ENCODE measurements around the gene ITPR1.

The ITPR1 gene

GRCh38 chr3:4525560-4526223, 32.5 kb downstream of the ITPR1 start:
- no peak for DNase-seq (ENCODE audit: low read depth)
- H3K4me3 ChIP-seq (ENCODE audit: low read depth, low read length), result no peak overlapping the region

DNA sequence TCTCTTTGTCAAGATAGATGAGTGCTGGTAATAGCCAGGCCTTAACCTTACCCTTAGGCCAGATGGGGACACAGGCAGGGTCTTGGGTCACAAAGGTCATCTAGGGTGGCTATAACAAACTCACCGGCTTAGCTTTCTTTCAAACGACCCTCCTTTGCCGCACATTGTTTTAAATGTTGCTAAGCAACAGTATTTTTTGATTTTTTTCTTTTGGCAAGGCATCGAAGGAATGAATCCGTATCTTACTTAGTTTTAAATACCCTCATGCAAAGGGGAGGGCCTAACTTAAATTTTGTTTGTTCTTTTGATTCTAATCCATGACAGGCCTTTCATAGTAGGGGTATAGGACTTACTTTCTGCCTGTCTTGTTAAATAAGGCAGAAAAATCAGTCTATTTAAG, 35.2 kb downstream of the ITPR1 start:
- no peak for DNase-seq (ENCODE audit: low read depth)
- no peak overlapping the region for H3K4me3 ChIP-seq (ENCODE audit: low read depth, low read length)

DNA sequence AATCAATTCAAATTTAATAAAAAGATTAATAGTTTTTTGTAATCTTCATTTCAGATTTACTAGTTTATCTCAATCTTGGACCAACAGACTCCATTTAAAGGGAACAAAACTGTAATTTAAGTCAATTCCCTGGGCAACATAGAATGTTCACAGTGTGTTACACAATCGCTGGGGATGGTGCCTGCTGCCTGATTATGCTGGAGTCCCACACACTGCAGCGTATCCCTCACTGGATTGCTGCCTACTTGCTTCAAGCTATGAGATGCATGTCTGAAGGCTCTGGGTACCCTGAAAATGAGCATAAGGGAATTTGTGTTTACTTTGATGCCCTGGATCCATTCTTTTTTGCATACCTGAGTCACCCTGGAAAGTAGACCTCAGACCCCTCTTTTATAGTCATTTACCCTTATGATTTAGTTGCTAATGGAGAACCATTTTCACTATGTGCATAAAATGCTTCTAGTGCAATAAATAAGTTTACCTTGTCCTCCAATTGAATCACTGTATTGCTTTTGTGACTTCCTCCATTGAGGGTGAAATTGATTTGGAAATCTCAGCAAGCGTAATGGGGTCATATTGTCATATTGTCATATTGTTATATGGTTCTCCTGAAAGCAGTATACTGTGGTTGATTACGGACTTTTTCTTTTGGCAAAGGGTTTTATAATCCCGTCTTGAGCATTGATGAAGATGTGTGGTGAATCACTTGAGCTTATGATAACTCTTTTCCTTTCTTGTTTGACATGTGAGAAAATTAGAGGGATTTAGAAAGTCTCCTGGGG, 35.9 kb downstream of the ITPR1 start:
- H3K4me3 ChIP-seq (ENCODE audit: low read depth, low read length), result no peak overlapping the region
- no peak for DNase-seq (ENCODE audit: low read depth)

DNA sequence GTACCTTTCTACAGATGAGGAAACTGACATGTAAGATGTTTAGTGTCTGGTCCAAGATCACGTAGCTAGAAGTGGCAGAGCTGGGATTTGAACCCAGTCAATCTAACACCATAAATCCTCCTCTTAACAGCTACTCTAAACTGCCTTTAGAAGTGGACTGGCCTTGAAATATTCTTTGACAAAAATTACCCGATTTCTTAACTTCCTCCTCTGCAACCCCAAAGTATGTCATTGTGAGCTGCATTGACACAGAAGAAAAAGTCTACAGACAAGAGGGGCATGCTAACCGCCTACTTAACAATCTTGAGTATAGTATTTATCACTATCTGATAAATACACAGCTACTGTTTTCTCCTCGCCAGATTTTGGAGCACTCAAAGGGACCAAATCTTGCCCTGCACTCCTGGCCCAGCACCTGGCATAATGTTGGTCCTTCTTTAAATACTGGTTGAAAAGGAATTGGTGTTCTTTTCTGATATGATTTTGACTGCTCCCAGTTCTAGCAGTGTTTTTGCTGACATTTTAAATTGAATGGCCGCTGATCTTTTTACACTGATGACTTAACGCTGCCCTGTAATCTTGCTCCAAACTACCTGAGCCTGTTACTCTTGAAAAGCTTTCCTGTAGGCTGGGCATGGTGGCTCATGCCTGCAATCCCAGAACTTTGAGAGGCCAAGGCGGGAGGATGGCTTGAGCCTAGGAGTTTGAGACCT, 36.9 kb downstream of the ITPR1 start:
- H3K4me3 ChIP-seq (ENCODE audit: low read depth, low read length), result no peak overlapping the region
- no peak for DNase-seq (ENCODE audit: low read depth)

- H3K4me3 ChIP-seq (ENCODE audit: low read depth, low read length), result no peak overlapping the region
- DNase-seq (ENCODE audit: low read depth), result no peak
These were observed 38.4 kb downstream of the ITPR1 start for GRCh38 chr3:4531478-4532025.

- DNase-seq (ENCODE audit: low read depth), result peak; percentile 5
- H3K4me3 ChIP-seq (ENCODE audit: low read depth, low read length), result no peak overlapping the region
These were observed 39.5 kb downstream of the ITPR1 start for GRCh38 chr3:4532535-4533112.

DNA sequence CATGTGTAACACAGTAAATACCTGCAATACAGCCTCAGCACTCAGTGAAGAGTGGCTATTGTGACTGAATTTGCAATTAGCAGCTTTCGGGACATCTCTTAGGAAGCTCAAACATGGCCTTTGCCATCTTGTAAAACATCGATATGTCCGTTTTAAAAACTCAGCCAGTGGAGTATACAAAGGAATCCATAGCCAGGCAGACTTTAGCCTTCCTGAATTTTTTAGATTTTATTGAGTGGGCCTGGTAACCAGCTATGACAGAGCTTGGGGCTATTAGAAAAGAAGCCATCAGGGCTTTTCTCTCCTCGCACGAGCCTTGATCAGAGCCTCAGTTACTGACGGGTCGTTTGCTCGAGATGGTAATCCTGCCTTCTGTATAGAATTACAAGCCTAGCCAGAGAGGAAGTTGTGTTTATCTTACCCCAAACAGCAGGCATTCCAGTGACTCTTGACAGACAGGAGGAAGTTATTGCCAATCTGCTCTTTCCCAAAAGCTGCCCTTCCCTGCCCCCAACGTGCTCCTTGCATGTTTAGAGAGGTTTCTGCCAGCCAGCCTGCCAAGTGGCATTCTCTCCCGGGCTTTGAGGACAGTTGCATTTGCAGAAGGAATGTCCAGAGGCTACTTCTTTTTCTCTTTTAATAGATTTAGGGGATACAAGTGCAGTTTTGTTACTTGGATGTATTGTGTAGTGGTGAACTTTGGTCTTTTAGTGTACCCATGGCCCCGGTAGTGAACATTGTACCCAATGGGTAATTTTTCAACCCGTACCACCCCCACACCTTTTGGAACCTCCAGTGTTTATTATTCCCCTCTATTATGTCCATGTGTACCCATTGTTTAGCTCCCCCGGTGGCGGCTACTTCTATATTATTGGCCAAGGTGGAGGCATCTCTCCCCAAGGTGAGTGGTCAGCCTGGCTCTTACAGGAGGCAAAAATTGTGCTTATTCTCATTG, 40.6 kb downstream of the ITPR1 start:
- H3K4me3 ChIP-seq (ENCODE audit: low read depth, low read length), result no peak overlapping the region
- no peak for DNase-seq (ENCODE audit: low read depth)

DNA sequence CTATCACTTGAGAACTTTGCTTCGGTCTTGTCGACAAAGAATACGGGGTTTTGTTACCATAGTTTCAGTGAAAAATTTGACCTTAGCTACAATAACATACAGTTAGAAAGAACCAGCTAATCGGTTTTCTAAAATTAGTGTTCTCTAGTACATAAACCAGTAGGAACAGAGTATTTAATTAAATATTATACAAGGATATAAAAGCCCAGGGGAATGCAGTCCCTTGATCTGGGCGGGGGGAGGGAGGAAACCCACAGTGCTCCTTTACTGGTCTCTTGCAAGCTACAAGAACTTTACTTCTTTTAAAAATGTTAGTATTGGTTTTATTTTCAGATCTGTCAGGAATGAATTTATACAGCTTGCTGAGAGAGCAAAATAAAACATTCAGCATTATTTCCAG, 41.8 kb downstream of the ITPR1 start:
- no peak overlapping the region for H3K4me3 ChIP-seq (ENCODE audit: low read depth, low read length)
- no peak for DNase-seq (ENCODE audit: low read depth)

DNA sequence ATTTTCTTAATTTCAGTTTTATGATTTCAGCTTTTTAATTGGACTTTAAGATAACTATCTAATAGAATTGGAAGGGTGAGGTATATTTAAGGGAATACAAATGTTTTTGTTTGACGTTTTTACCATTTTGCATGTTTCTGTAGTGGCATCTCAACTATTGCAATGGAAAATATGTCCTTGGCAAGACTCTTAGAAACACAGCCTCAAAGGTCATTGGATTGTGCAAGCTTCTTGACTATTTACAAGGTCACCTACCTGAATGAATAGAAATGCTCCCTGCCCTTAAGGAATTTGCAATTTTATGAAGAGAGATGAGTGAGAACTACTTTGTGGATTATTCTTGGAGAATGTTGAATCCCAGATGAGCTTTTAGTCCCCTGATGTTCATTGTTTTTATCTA, 43.1 kb downstream of the ITPR1 start:
- no peak for DNase-seq (ENCODE audit: low read depth)
- no peak overlapping the region for H3K4me3 ChIP-seq (ENCODE audit: low read depth, low read length)

DNA sequence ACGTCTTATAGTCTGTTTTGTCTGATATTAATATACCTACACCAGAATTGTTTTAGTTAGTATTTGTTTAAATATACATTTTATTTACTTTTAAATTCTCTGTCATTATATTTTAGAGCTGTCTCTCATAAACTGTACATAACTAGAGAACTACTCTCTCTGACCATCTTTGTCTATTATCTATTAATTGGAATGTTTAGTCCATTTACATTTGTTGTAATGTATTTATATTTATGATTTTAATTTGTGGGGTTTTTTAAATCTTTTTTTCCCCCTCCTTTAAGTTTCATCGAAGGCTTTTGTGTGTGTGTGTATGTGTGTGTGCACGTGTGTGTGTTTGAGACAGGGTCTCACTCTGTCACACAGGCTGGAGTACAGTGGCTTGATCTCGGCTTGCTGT, 47.1 kb downstream of the ITPR1 start:
- H3K4me3 ChIP-seq (ENCODE audit: low read depth, low read length), result no peak overlapping the region
- DNase-seq (ENCODE audit: low read depth), result no peak

- DNase-seq (ENCODE audit: low read depth), result no peak
- no peak overlapping the region for H3K4me3 ChIP-seq (ENCODE audit: low read depth, low read length)
These were observed 50.0 kb downstream of the ITPR1 start for GRCh38 chr3:4543110-4543509.

DNA sequence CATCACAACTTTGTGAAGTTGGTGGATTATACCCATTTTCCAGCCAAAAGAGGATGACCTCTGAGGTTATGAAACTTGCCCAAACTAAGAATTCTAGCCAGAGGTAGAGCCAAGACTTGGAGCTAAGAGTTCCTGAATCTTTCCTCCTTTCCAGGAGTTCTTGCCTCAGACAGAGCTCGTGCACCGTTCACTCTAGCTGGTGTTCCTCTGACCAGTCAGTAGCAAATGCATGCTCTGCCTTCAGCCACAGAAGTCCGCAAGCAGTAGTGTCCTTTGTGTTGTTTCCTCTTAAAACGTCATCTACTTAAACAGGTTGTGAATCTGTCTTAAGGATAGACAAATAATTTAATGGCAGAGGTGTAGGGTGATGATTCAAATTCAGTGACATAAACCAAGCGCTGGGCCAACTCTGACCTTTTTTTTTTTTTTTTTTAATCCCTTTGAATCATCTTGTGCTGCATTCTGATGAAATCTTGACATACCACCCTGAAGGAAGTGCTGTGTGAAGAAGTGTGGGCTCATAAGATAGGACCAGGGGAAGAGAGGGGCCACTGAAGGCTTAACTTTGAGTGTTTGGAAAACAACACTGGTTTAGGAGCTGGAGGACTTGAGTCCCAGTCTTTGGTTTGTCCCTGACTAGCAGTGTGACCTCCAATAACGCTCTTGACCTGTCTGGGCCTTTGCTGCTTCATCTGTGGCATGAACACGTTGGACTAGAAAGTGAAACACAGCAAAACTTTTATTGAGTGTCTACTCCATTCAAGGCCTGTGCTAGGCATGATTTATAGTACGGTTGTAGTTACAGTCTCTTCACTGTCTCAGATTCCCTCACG, 53.4 kb downstream of the ITPR1 start:
- no peak for DNase-seq (ENCODE audit: low read depth)
- H3K4me3 ChIP-seq (ENCODE audit: low read depth, low read length), result no peak overlapping the region

DNA sequence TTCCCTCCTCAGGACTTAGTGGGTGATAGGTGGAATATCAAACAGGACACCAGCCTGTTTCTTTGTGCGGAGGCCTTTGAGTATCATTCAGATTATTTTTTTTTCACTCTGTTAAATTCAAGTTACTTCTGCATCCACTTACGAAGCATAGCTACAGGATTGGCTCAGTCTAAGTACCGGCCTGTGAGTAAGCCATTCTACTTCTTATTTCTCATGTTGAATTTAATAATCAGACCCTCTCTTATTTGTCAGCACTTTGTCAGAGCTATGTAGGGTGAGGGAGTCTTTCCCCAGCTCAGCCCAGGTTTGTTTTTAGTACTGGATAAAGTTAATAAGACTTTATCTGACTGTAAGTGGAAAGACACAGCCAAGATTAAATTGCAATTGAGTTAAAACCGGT, 54.7 kb downstream of the ITPR1 start:
- no peak overlapping the region for H3K4me3 ChIP-seq (ENCODE audit: low read depth, low read length)

DNA sequence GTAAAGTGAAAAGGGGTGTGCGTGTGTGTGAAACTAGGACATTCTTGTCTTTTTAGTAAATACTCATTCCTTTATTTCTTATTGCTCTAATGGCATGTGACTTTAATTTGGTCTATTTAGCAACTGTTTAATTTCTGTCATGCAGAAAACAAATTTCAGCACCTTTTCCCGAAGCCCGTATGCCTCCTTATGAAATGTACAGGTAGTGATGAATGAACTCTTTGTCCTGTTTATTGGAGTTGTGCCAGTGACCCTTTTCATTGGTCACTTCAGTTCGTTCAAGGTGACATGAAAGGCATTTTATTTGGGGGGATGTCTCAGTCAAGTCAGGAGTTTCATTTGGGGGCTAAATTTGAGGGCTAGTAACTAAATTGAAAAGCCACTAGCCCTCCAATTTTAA, 55.2 kb downstream of the ITPR1 start:
- H3K4me3 ChIP-seq (ENCODE audit: low read depth, low read length), result no peak overlapping the region
- DNase-seq (ENCODE audit: low read depth), result no peak

More for the DNA sequence above, 54.7 kb downstream of the ITPR1 start:
- DNase-seq (ENCODE audit: low read depth), result no peak

DNA sequence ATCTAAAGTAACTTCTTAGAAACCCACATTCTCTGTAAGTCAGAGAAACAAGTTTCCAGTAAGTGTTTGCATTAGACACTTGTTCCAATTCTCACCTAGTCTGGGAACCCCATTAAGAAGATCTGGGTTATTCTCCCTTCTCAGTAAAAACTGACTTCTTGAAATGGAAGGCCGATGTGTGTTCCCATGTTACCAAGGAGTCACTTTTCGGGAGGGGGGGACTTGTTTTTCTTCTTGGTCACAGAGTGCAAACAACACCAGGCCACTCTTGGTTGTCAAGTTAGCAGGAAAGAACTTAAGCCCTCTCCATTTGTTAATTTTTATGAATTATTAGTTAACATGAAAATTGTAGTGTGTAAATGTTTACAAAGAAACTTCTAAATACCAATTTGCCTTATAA, 55.6 kb downstream of the ITPR1 start:
- DNase-seq (ENCODE audit: low read depth), result no peak
- H3K4me3 ChIP-seq (ENCODE audit: low read depth, low read length), result no peak overlapping the region

DNA sequence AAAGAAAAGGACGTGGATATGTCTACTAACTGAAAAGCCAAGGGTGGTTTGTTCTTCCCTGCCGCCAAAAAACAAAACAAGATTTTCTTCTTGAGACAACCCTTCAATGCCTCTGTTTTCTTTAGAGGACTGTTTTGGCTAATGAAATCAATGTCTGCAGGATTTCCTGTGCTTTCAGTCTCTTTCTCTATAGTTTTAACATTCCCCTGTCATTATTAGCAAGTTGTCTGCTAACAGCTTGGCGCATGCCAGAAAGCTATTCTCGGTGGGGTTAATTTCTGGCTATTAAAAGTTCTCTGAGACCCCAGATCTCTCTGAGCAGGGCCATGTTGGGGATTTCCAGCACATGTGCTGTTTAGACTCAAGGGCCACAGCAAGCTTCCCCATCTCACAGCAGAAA, 56.7 kb downstream of the ITPR1 start:
- no peak overlapping the region for H3K4me3 ChIP-seq (ENCODE audit: low read depth, low read length)
- no peak for DNase-seq (ENCODE audit: low read depth)

DNA sequence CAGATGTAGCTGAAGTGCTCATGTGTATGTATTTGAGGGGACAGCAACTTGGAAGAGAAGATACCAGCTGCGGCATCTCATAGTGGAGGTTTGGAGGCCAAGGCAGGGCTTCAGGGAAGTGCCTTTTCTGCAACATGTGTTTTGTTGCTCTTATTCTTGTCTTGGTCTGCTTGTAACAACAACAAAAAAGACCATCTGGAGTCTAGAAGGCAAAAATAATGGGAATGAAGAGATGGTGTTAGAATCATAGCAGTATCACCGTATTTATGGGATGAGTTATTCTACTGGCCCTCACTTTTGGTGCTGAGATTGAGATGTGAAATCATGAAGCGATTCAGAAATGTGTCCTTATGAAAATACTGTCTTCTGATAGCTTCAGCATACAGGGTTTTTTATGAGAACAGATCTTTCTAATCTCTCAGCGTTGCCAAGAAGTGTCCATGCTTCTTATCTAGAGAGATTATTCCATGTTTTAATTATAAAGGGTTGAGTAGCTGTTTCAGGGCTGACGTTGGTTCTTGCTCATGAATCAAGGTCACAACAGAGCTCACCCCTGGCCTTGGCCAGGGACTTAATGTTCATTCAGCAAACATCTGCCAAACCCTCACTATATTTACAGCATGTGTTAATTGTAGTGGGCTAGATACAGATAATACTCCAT, 58.0 kb downstream of the ITPR1 start:
- DNase-seq (ENCODE audit: low read depth), result no peak
- H3K4me3 ChIP-seq (ENCODE audit: low read depth, low read length), result no peak overlapping the region
